ENCODE results near the gene VNN1.
"Not testable (repeated sequence)": the region's sequence is repeated elsewhere in the genome, so short reads cannot be mapped to it uniquely, and the experiment has no call there.

VNN1 gene

DNA sequence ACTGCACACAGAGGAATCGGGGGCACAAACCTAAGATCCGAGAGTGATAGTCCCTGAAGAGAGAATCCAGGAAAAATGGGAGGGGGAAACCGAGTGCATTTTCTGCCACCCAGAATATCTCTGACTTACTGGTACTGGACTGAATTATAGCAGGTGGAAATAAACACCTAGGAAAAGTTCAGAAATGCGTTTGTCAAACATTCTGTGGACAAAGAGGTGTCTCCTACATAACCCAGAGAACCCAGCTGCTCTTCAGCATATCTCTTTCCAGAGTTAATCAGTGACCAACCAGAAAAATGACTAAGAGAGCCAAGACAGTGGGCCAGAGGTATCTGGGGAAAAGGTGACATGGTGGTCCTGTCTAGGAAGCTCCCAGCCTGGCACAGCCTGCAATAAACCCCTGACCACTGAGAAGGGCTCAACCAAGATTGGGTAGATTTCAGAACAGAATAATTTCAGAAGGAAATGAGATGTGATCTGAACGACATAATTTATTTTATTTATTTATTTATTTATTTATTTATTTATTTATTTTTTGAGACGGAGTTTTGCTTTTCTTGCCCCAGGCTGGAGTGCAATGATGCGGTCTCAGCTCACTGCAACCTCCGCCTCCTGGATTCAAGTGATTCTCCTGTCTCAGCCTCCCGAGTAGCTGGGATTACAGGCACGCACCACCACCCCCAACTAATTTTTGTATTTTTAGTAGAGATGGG is 6.0 kb upstream of the VNN1 start:
- DNase-seq: no peak

DNA sequence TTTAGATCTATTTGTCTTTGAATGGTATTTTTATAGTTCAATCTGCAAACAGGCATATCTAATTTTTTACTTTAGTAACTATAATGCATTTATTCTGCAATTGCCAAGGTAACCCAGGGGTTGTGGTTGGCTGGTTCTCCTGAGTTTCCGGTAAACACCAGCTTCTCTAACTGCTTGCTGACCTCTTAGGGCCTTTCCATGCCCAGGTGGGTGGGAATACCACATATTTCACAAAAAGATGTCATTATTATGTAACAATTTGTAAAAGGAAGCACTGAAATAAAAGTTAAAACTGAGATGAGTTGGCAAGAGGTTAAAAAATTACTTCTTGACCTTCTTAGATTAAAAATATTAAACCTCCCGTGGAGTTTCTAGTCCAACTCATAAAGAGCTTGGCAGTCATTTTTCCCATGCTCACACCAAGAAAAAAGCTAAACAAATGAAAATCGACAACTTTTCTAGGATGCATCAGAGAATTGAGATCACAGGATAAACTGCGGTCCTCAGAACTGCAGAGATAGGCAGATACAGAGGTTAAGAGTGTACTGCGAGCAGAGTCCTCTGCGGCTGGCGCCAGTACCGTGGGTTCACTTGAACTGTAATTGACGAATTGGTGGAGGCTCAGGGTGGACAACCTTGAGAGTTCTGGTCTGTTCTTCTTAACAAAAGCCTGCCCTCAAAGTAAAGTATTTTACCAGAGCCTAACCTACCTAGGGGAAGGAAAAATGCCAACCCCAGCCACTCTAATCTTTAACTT is 2.2 kb upstream of the VNN1 start:
- no peak for DNase-seq

DNA sequence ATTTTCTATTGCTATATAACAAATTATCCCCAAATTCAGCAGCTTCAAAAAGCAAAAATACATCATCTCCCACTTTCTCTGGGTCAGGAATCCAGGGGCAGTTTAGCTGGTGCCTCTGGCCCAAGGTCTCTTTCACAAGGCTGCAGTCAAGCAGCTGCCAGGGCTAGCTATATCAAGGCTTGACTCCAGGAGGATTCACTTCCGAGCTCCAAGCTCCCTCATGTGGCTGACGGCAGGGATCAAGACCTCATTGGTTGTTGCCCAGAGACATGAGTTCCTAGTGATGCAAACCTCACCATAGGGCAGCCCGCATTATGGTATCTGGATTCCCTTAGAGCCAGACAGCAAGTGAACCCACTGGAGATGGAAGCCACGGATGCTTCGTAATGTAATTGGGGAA is 1.3 kb upstream of the VNN1 start:
- DNase-seq: peak; percentile 4

DNA sequence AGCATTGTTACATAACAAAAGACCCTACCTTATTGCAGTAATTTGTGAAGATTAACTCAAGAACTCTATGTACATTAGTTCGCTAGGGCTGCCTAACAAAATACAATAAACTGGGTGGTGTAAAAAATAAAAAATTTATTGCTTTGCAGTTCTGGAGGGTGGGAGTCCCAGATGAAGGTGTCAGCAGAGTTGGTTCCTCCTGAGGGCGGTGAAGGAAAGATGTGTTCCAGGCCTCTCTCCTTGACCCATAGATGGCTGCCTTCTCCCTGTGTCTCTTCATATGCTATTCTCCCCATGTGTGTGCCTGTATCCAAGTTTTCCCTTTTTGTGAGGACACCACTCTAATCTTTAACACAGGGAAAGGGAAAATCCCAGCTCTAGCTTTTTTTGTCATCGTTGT is 305 bp upstream of the VNN1 start:
- DNase-seq: no peak

DNA sequence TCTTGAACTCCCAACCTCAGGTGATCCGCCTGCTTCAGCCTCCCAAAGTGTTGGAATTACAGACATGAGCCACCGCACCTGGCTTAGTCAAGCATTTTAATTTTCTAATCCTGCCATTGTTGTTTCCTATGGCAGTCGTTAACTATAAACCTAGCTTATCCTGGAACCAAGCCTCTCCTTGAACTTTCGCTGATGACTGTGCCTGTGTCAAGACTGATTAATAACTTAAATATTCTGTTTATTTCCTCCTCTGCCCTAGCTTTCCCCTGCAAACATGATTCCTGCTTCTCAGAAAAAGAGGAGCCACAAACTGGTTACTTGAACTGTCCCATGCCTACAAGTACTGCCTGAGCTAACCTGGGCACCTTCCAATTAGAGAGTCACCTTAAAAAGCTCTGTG is 1.5 kb downstream of the VNN1 start:
- no peak for DNase-seq

DNA sequence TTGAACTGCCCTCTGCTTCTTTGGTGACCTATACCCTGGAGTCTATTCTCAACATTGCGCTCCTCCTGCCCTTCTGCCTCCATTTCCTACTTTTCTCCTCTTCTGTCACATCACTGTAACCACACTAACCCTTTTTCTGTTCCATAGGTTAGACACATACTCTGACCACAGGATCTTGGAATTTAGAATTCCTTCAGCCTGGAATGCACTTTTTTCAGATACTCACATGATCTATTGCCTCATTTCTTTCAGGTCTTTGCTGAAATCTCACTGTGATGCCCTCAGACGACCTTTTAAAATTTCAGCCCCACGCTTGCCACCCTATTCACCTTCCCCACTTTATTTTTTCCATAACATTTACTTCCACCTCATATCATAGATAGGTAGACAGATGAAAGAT is 5.1 kb downstream of the VNN1 start:
- no peak for DNase-seq

DNA sequence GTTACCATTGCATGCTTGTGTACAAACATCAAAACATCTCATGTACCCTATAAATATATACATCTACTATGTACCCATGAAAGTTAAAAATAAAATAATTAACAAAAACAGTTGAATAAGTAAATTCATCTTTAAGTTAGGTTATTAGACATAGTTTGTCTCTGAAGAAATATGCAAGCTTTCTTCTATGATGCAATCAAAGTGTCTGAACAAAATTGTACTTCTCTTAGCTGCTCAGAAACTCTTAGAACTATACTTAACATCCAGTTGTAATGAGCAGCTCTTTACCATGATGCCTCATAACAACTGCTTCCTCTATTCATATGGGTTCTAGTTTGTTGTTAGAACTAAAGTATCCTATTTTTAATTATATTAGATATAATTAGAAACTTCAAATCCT is 5.9 kb downstream of the VNN1 start:
- no peak for DNase-seq

DNA sequence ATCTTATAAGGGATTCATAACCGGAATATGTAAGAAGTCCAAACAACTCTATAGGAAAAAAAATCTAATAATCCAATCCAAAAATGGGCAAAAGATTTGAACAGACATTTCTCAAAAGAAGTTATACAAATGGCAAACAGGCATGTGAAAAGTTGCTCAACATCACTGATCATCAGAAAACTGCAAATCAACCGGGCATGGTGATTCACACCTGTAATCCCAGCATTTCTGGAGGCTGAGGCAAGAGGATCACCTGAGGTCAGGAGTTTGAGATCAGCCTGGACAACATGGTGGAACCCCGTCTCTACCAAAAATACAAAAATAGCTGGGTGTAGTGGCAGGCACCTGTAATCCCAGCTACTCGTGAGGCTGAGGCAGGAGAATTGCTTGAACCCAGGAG is 7.1 kb downstream of the VNN1 start:
- not testable (repeated sequence) for DNase-seq

DNA sequence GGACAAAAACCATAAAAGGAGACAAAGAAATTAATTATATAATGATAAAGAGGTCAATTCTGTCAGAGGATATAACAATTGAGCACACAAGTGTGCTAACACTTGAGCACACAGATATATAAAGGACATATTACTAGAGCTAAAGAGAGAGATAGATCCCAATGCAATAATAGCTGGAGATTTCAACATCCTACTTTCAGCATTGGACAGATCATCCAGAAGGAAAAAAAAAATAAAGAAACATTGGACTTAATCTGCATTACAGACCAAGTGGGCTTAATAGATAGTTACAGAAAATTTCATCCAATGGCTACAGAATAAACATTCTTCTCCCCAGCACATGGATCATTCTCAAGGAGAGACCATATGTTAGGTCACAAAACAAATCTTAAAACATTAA is 9.9 kb downstream of the VNN1 start:
- DNase-seq: no peak

DNA sequence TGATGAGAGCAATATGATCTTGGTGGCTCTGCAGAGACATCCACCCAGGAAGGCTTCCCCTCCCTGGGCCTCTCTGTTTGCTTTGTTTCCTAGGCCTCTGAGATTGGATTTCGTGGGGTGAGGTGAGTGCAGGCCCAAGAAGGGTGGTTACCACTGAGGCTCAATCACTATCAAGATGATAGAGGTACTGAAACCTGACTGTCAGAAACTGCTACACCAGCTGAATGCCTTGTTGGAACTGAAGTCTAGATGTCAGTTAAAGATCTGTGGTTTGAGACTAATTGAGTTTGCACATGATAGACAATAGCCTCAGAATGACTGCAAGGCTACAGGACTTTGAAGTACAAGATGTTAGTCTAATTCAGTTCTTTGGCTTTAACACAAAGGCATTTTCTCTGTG is 15.2 kb downstream of the VNN1 start:
- DNase-seq: no peak

DNA sequence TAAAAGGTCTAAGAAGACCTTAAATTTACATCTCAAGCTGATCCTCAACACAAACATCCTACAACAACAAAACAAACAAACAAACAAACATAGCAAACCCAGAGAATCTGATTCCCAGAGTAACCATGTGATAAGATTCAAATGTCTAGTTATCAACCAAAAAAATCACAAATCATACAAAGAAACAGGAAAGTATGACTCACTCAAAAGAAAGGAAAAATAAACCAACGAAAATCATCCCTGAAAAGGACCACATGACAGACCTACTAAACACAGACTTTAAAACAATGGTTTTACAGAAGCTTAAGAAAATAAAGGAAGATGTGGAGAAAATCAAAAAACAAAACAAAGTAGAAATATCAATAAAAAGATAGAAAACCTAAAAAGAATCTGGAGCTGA is 18.1 kb downstream of the VNN1 start:
- DNase-seq: no peak

DNA sequence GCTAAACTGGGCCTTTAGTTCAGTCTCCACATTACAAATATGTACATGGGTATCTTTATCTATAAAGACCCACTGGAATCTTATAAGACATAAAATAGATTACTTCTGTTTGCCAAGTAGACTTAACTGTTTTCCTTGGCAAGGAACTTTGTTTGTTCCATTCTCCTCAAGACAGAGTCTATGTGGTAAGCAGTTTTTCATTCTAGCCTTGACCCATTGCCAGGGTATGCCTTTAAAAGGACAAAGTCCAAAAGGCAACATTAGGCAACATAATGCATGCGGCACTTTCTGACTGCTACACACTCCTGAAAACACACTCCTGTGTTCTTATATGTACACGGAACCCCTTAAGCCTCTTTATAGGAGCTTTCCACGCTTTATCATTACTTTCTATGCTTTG is 20.4 kb downstream of the VNN1 start:
- no peak for DNase-seq

DNA sequence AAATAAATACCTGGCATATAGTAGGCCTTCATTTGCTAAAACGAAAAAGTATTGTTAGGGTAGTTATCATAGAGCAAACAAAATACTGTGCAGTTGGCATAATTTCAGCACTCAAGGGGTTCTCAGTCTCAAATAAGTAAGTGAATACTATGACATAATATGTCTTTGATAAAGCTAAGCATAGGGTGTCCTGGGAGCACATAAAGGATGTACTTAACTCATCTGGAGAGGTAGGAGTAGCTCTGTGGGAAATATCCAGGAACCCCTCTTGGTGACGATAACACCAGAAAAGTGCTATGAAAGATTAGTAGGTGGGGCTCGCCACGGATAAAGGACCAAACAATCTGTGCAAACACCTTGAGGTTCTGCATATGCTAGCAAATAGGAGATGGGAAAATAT is 23.2 kb downstream of the VNN1 start:
- DNase-seq: no peak

DNA sequence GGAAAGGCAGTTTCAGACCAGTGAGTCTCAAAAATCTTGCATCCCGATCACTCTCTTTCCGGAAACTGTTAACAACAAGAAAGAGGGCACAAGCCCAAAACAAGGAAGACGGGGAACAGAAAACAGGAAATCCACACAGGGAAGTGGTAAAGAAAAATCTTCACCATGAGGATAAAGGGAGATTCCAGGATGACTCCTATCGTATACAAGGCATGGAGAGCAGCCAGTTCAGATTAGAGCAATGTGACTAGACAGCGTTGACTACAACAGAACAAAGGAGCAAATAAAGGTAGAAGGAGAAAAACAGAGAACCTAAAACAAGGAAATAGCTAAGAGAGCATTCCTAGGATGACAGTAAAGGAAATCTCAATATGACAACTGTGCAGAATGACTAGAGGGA is 26.5 kb downstream of the VNN1 start:
- no peak for DNase-seq

DNA sequence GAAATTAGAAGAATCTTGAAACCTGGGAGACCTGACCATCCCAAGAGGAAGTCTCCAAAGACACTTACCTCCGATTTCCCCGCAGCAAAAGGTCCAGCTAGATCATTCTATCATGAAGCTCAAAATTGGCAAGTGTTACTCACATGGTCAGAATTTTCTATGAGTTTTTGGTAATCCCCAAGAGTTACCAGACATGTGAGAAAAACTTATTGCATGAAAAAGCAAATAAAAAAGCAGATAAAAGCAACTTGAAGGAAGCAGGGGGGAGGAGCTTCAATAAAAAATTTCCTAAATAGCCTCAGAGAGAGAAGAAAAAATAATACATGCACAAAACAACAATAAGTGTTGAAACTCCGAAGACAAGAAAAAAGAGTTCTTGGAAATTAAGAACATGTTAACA is 27.3 kb downstream of the VNN1 start:
- DNase-seq: no peak

DNA sequence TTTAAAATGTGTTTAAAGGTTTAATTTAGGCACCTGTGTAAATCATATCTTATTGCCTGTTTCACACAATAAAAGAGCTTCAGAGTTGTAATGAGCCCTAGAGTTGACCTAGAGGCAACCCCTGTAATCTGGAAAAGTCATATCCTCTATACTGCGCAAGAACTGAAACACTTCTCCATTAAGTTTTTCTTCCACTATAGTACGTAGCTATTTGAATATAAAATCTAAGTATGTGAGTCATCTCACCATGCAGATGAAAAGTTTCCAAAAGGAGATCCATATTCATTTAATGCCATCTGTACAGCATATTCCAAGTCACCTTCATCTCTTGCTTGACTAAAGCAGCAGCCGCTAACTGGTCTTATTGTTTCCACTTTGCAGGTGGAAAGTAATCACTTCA is 28.8 kb downstream of the VNN1 start:
- DNase-seq: no peak

DNA sequence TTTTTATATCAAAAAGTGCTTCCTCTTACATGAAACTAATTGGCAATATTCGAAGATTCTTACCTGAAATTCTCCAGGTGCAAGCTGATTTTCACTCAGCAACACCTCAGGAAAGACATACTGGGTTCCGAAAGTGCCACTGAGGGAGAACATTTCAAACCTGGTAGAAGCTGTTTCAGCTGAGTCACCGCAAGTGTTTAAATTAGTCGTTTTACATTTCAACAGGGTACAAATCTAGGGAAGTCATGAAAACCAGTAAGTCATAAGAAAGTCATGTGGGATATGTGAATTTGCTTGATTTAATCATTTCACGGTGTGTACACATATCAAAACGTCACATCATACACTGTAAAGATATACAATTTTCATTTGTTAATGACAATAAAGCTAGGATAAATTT is 29.6 kb downstream of the VNN1 start:
- DNase-seq: no peak

DNA sequence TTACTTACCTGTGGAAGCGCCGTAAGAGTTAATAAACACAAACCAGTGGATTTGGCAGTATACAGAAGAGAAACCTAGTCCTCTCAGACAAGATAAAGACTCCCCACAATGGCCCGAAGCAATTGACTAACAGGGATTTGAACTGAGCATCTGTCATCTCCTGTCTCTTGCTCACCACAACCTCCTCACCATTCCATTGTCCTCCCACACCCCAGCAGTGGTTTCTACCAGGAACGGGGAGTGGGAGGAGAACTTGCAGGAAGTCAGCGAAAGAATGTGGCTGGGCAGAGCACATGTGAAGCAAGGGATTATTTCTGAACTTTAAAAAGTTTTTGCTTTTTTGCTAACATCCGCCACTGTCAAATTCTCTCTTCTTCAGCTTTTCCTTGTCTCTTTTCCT is 30.3 kb downstream of the VNN1 start:
- DNase-seq: no peak

DNA sequence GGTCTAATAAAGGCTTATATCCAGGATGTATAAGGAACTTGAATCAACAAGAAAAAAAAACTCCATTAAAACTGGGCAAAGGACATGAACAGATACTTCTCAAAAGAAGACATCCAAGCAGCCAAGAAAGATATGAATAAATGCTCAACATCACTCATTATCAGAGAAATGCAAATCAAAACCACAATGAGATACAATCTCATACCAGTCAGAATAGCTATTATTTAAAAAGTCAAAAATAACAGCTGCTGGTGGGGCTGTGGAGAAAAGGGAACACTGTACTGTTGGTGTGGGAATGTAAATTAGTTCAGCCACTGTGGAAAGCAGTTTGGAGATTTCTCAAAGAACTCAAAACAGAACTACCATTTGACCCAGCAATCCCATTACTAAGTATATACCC is 34.8 kb downstream of the VNN1 start:
- not testable (repeated sequence) for DNase-seq

DNA sequence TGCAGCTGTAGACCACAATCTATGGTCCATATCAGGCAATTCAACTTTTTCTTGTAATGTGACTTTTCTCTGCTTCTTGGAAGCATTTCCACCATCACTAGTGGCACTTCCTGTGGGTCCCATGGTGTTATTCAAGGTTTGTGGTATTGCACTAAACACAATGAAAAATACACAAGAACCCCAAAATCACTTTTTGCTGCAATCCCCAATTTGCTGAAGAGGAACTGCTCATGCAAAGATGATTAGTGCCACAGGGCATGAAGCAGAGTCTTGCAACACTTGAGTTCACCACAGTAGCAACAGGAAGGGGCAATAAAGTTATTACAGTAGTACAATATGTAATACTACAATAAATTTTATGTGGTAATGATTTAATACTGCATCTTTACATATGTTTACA is 38.1 kb downstream of the VNN1 start:
- no peak for DNase-seq

DNA sequence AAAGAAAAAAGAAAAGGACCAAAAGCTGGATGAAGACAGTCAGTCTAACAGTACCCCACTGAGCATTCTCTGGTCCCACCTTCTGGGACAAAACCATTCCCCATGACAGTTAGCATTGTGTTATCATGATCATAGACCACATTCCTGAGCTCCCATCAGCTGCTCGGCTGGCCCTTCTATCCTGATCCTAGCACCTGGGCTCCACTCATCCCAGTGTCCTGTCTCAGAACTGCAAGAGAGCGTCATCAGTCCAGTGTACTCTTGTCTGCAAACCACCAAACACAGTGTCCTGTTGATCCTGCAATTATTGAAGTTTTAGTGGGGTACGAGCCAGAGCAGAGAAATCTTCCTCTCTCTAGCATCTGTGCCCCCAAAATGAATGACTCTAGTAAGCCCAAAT is 38.9 kb downstream of the VNN1 start:
- DNase-seq: no peak

DNA sequence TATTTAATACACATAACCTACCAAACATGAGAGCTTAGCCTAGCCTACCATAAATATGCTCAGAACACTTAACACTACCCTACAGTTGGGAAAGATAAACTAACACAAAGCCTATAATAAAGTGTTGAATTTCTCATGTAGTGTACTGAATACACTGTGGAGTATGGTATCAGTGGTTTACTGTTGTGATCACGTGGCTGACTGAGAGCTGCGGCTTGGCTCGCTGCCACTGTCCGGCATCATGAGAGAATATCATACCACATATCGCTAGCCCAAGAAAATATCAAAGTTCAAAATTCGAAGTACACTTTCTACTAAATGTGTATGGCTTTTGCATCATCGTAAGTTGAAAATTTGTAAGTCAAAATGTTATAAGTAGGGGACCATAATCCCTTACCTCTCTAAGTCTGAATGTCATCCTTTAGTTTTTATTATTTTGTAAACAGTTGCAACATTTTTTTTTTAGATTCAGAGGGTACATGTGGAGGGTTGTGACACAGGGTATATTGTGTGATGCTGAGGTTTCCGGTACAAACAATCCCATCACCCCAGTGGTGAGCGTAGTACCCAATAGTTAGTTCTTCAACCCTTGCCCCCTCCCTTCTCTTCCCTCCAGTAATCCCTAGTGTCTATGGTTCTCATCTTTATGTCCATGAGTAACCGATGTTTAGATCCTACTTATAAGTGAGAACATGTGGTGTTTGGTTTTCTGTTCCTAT is 40.3 kb downstream of the VNN1 start:
- DNase-seq: no peak

DNA sequence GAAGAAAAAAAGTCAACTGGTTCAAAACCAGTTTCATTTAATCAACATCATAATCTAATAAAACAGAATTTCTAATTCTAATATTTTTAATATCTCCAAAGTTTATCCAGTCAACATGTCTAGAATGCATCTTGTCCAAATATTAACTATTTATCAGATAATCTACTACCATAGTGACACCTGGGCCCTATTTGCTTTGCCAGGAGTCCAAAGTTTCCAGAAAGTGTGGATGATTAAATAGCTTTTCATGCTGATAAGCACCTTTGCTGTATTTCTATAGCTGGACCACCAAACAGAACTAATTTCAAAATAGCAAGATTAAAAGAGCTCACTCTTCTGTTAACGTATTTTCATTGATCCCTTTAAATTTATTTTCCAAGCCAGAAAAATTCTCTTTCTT is 42.6 kb downstream of the VNN1 start:
- DNase-seq: no peak

DNA sequence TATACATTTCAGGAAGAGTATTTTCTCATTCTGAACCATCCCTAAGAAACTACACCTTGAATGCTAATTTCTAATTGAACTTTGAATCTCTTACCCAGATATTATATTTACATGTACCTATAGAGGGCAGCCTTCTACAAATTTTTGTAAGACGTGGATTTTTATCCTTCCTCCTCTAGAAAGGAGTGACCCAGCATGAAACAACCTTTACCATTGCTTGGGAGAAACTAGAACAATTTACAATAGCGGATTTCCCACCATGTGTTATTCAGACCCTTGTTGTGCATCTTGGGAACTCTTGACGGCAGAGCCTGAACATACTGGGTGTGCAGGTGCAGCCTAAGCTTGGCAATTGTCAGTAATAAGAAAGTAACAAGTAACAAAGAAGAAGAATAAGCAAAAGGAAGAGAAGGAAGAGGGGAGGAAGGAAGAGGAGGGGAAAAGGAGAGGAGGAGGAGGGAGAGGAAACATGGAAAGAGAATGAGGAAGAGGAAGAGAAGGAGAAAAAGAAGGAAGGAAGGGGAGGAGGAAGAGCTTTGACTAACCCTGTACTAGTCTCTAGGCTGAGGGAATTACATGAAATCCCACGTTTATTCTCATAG is 44.1 kb downstream of the VNN1 start:
- peak; percentile 25 for DNase-seq
